GM13977 (cell line): ENCODE results near the gene MAGEA10.
"Not testable (repeated sequence)": the region's sequence is repeated elsewhere in the genome, so short reads cannot be mapped to it uniquely, and the experiment has no call there.

Source experiments
- DNase-seq: peaks from one replicate; pipeline ENCODE4 v3.0.0; 2012; ENCODE audit warnings: low spot score
- in situ Hi-C: fragments of 300-500 bp; cut with MboI; formaldehyde crosslinking; loops from one replicate; pipeline ENCODE4 v1.12.0; 2022; ENCODE audit warnings: low sequenced_read_pairs, low pct_unique_long_range_greater_than_20kb, mixed read lengths, inconsistent platforms; ENCODE audit not compliant: unreplicated experiment
- TF ChIP-seq, protein P1 (sequence below): IDR thresholded peaks from 2 replicates; pipeline ENCODE4 v1.5.1; 2012; ENCODE audit warnings: mild to moderate bottlenecking, control low read depth; ENCODE audit not compliant: insufficient read depth; ENCODE audit errors: extremely low read depth, missing control alignments

The MAGEA10 gene

DNA sequence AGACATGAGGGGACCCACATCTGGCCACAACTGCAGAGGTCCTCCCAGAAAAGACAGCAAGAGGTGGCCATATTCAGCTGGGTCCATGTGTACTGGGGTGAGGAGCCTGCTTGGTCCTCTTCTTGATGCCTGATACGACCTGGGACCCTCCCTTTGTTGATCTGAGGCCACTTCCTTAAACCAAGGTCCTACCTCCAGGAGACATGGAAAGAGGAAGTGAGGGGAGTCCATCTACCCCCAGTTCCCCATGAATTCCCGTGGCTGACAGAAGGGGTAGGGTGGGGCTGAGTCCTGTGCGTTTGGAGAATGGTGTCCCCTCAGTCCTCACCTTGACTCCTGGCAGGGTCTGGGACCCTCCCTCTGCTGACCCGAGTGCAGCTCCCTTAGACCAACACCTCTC lies 2.1 kb downstream of the MAGEA10 start:
- in situ Hi-C loops = no loop called here
- no peak for DNase-seq
- TF ChIP-seq, protein P1, sequence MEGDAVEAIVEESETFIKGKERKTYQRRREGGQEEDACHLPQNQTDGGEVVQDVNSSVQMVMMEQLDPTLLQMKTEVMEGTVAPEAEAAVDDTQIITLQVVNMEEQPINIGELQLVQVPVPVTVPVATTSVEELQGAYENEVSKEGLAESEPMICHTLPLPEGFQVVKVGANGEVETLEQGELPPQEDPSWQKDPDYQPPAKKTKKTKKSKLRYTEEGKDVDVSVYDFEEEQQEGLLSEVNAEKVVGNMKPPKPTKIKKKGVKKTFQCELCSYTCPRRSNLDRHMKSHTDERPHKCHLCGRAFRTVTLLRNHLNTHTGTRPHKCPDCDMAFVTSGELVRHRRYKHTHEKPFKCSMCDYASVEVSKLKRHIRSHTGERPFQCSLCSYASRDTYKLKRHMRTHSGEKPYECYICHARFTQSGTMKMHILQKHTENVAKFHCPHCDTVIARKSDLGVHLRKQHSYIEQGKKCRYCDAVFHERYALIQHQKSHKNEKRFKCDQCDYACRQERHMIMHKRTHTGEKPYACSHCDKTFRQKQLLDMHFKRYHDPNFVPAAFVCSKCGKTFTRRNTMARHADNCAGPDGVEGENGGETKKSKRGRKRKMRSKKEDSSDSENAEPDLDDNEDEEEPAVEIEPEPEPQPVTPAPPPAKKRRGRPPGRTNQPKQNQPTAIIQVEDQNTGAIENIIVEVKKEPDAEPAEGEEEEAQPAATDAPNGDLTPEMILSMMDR = no peak

DNA sequence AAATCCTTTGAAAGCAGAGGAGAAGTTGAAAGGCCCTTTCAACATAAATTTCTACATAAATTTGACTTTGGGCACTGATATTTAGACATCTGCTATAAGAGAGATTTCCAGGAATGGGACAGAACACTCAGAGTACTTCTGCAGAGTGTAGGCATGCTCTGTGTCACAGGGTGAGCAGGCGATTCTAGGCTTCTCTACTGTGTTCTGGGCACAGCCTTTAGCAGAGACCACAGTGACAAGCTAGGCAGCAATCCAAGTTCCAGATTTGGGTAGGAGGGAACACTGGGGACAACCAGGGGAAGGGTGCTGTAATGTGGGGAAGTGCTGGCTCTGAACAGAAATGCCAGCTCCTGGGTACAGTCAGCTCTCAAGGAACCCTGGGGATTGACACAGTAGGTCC lies 6.9 kb downstream of the MAGEA10 start:
- TF ChIP-seq, protein P1 = no peak
- DNase-seq = no peak
- in situ Hi-C loops = no loop called here

GRCh38 chrX:152129069-152129844 lies 9.1 kb downstream of the MAGEA10 start:
- in situ Hi-C loops = not testable (repeated sequence)

GRCh38 chrX:152117305-152117704 lies 21.1 kb downstream of the MAGEA10 start:
- TF ChIP-seq, protein P1 = no peak

More at GRCh38 chrX:152129069-152129844, 9.1 kb downstream of the MAGEA10 start:
- not testable (repeated sequence) for DNase-seq

DNA sequence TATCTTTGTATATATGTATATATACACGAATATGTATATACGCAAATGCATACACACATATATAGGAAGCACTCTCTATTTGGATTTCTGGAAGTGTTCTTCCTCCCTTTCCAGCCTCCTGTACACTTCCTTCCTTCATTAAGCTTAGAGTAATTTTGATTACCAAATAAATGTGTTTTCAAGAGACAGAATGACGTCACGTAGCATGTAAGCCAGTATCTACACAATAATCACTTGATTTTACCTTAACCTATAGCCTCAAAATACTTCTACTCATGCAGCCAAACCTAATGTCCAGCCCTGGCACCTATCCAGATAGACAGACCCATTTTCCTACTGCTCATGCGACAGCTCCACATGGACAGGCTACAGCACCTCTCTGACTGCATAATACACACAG lies 29.9 kb downstream of the MAGEA10 start:
- TF ChIP-seq, protein P1 = no peak
- DNase-seq = no peak

More at GRCh38 chrX:152117305-152117704, 21.1 kb downstream of the MAGEA10 start:
- DNase-seq = no peak
- in situ Hi-C loops = no loop called here

DNA sequence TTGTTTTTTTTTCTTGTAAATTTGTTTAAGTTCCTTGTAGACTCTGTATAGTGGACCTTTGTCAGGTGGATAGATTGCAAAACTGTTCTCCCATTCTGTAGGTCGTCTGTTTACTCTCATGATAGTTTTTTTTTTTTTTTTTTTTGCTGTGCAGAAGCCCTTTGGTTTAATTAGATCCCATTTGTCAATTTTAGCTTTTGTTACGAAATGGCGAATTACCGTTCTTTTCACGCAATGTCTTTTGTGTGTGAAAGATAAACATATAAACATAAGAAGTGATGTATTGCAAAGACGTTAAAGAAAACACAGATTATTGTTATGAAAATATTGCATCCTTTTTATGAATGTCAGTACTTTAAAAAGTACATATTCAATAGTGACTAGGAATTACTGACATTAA lies 34.5 kb downstream of the MAGEA10 start:
- in situ Hi-C loops = no loop called here
- TF ChIP-seq, protein P1 = no peak

More for the DNA sequence above, 29.9 kb downstream of the MAGEA10 start:
- in situ Hi-C loops = no loop called here

DNA sequence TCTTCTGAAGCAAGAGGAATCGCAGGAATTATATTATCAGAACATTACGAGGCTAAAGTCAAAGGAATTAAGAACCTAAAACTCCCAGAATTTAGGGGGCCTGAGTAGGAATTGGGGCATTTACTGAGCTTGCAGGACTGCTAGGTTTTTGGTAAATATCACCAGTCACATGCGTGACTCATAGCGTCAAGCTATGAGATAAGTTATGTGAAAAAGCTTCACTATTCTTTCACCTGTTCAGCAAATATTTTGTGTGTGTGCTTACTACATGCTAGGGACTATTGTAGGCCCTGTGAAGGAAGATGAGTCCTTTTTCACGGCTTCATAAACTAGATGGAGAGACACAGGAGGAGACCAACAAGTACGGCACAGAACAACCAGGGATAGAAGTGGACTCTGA lies 52.2 kb downstream of the MAGEA10 start:
- DNase-seq = no peak
- TF ChIP-seq, protein P1 = no peak
- in situ Hi-C loops = no loop called here

More for the DNA sequence above, 34.5 kb downstream of the MAGEA10 start:
- DNase-seq = no peak
